D721Med (cell line): ENCODE measurements around the gene ZNF469.

ENCODE experiments used
- DNase-seq: peaks from one replicate; pipeline ENCODE4 v3.0.0; 2011; ENCODE audit warnings: low spot score; ENCODE audit not compliant: insufficient read length
- FAIRE-seq: peaks from 2 replicates; lab custom pipeline; 2011; peaks lifted over from hg19 to GRCh38; lab: Jason Lieb, UNC
- CTCF ChIP-seq: IDR thresholded peaks from 2 replicates; pipeline ENCODE4 v1.5.1; 2012; ENCODE audit warnings: mild to moderate bottlenecking, control low read depth; ENCODE audit not compliant: insufficient read depth; ENCODE audit errors: missing control alignments

The ZNF469 gene

GRCh38 chr16:88385112-88385594 lies 2.4 kb downstream of the ZNF469 start:
- DNase-seq (no peak), FAIRE-seq (no peak)
- no peak for TF ChIP-seq CTCF

DNA sequence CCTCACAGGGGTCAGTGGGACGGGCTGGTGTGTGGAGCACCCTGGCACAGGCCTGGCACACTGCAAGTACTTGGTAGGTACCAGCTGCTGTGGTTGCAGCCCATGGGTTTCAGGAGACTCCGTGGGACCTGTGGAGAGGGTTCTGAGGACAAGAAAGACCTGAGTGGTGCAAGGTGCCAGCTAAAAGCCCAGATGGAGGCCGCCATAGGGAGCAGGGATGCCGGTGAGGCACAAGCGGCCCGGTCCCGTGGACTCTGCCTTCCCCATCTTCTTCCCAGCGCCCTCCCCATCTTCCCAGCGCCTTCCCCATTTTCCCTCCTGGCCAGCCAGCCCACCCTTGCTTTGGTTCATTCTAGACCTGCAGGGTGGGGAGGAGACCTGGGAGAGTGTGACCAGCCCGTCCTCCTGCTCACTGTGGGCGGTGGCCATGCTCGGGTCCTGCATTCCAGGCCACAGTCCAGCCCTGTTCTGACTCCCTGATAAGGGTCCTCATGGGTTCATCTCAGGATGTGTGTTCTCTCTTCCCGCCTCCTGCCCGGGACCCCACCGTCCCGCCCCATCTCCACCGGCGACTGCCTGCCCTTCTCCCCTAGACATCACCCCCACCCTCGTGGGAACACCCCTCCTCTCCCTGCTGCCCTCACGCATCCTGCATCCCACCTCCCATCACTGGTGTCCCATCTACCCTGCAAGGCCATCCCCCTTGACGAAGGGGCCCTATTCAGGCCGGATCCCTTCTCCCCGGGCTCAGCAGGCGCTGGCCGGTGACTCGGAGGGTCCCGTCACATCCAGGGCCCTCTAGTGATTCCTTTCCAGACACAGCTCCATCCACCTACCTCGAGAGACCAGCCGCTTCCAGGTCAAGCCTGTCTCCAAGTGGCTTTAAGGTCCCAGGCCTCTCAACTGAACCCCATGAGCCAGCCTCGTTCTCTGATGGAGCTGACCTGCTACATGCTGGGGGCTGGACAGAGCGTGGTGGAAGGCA lies 3.4 kb downstream of the ZNF469 start:
- no peak for TF ChIP-seq CTCF
- no peak for DNase-seq
- no peak for FAIRE-seq

DNA sequence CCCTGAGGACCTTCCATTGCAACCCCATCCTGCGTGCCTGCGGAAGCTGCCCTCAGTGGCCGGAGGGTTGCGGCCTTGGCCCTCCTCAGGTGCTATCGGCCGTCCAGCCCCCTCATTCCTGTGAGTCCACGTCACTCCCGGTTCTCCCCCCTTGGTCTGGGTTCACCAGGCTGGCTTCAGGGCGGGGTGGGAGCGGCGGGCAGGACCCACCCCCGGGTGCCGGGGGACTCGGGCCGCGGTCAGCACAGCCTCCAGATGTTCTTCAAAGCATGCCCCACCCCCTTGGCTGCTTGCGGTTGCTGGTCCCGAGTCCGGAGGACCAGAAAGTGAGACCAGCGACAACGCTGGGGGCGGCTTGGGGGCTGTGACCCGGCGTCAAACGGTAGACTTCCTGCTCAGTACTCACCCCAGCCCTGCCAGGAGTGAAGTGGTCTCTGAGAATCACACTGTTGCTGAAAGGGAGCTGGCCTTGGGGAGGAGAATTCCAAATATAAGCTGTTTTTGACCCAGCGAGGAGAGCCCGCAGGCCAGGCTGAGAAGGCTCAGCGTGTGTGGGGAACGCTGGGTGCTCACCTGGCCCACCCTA lies 4.5 kb downstream of the ZNF469 start:
- DNase-seq: no peak
- no peak for TF ChIP-seq CTCF
- no peak for FAIRE-seq

DNA sequence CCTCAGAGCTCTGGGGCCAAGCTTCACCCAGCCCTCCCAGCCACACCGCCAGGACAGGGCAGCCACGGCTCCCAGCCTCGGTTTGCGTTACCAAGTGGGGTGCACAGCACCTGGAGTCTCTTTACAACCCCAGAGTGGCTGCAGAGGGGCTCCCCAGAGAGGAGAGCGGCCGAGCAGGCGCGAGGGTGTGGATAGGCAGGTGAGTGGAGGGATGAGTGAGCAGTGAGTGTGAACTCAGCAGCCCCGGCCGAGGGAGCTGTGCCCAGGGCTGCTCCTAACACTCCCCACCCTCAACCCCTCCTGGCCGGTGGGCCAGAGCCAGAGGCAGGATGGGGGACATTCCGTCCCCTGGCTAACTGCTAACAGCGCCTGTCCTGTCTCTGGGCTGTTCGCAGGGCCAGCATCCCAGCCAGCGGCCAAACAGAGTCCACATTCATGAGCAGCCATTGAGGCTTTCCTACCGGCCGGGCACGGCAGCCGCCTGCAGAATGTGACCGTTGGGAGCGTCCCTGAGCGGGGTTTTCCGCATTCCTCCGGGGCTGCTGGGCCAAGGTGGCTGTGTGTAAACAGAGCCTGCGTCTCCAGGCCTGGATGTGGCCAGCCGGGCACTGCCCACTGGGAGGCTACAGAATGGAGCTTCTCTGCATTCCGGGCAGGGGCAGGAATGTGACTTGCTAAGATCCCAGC lies 5.3 kb downstream of the ZNF469 start:
- TF ChIP-seq CTCF: no peak
- DNase-seq: no peak
- FAIRE-seq: no peak

- DNase-seq (no peak), FAIRE-seq (no peak)
- no peak for TF ChIP-seq CTCF
These were observed 6.4 kb downstream of the ZNF469 start for GRCh38 chr16:88389191-88389590.

GRCh38 chr16:88389621-88390160 lies 6.9 kb downstream of the ZNF469 start:
- no peak for DNase-seq
- no peak for FAIRE-seq
- no peak for TF ChIP-seq CTCF
